A549 treated with DMSO at 1 μM for 4 hours (cell line): Measurements from ENCODE around the gene PSMA5. TPM values are rescaled to one million over a fixed set of nuclear protein-coding genes. Genes with fewer than 3 reads are reported as not detected.

Source experiments
- total RNA-seq: library from RNA; stranded (reverse); fragments of 200-300 nt; extraction: Qiagen RNA extraction; gene quantifications from 5 replicates; pipeline ENCODE4 v1.2.3, GENCODE V29; 2022; ENCODE audit warnings: low read depth

The PSMA5 gene
- 104 to 114 TPM (median 113 TPM) in 5 replicates for total RNA-seq

DNA sequence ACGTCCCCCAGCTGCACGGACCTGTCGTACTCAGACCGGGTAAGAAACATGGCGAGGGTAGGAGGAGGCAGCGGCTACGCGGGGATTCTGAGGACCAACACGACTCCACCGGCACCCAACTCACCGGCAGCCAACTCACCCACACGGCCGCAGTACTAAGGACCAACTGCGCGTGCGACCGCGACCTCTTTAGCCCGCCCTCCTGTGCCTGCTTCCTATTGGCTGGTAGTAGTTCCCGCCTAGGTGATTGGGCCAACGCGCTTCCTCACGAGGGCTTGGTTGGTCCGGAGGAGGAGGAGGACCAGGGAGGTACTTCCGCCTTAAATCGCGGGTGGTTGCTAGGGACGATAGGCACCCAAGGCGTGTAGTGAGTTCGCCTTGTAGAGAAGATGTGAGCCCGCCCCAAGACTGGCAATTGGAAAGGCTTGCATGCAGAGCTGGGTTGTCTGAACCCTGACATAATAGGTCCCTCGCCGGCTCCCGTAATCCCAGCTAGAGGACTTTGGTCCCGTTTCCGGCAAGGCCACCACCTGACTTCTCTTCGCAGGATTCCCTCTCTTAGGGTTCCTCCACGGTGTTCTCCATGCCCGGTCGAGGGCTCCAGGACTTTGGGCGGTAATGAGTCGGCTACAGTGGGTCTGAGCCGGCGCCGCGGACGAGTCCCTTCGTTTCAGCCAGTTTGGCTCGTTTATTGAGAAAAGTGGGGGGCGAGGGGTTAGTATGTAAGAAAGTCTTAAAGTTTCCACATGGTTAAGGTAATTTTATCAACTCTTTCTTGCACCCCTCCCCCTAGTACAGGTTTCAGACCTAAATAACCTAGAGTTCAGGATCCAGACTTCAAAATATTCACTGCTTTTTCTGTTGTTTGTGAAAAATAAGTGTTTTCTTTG is at the start of gene PSMA5:
PSMA5 (minus strand) TSS at position 168 of the 890 bp plus-strand sequence; CDS start at position 50, 118 bp downstream.

DNA sequence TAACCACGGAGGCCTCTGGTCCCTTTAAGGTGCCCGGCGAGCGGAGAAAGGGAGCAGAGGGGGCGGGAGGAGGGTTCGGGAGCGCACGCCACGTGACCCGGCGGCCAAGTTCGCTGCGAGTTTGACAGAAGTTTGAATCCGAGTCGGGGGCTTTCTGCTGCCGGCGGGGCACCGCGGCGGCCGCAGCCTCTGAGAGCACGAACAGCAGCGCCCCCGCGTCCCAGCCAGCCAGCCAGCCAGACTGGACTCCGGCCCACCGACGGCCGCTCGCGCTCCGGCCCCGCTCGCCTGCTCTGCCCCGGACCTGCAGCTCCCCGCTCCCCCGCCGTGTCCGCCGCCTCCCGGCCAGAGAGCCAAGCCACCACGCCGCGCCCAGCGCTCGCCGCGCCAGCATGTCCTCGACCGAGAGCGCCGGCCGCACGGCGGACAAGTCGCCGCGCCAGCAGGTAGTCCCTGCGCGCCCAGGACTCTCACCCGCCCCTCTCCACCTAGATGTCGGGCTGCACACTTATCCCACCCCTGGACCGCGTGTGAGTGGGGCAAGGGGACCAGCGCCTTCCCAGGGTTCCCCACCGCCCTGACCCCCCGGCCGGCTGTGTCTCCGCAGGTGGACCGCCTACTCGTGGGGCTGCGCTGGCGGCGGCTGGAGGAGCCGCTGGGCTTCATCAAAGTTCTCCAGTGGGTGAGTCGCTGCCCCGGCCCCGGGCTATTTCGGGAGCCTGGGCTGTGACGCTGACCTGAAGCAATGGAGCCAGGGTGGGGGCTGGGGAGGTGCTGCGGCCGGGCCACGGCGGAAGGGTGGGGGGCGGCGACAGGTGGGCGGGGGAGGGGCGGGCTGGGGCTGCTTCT is 40.4 kb upstream of the PSMA5 start, which contains the start of gene SYPL2:
SYPL2 (plus strand) TSS at position 95 of the 849 bp plus-strand sequence; CDS start at position 393, 298 bp downstream.

DNA sequence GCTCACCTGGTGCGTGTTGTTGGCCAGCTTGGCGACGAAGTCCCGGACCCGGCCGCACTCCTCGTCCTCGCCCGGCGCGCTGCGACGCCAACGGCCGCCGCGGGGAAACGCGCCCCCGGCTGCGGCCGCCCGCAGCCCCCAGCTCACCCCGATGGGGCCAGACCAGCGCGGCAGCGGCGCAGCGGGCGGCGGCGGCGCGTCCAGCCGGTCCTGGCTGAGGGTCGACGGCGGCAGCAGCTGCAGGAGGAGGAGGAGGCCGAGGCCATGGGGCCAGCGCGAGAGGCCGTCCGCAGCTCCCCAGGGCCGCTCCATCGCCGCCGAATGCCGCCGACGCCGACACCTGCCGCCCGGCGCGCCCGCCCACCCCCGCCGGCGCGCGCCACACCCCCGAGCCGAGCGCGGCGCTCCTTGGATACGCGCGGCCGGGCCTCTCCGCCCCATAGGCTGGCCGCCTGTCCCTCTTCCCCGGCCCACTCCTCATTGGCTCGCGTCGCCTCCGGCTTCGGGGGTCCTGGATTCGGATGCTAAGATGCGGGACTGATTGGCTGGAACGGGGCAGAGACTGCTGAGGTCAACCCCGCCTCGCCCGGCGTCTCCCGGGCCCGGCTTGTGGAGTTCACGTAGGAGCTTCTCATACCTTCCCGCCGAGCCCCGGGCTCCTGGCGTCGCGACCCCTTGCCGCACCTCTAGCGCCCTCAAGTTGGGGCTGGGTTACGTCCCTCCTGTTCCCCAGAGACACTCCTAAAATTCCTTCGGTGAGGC is 28.5 kb downstream of the PSMA5 start, which contains the start of gene SORT1:
SORT1 (minus strand) TSS at position 338 of the 762 bp plus-strand sequence; CDS start at position 312, 26 bp downstream.

Other genes with a start within 250 kb of the PSMA5 start
- 95.9 to 105 TPM (median 102 TPM) in 5 replicates for gene SARS1, start 212.5 kb downstream of the PSMA5 start, total RNA-seq
- gene CELSR2, start 176.9 kb downstream of the PSMA5 start, total RNA-seq: 4.6 to 6.2 TPM (median 5.8 TPM) in 5 replicates
- gene PSRC1, start 143.3 kb downstream of the PSMA5 start, total RNA-seq: 18.6 to 25.2 TPM (median 24.6 TPM) in 5 replicates
- not detected in 5 replicates for gene MYBPHL, start 119.4 kb downstream of the PSMA5 start, total RNA-seq
- 3.7 to 4.7 TPM (median 4.4 TPM) in 5 replicates for gene SORT1, start 28.5 kb downstream of the PSMA5 start, total RNA-seq
- gene SYPL2, start 40.1 kb upstream of the PSMA5 start, total RNA-seq: 0.10 to 0.19 TPM (median 0.15 TPM) in 5 replicates
- 2.0 to 3.8 TPM (median 2.8 TPM) in 5 replicates for gene ATXN7L2, start 57.5 kb upstream of the PSMA5 start, total RNA-seq
- gene CYB561D1, start 67.6 kb upstream of the PSMA5 start, total RNA-seq: 4.5 to 5.2 TPM (median 4.8 TPM) in 5 replicates
- 1.0 to 1.5 TPM (median 1.2 TPM) in 5 replicates for gene AMIGO1, start 83.3 kb upstream of the PSMA5 start, total RNA-seq
- gene GPR61, start 113.4 kb upstream of the PSMA5 start, total RNA-seq: not detected in 5 replicates
- gene GNAI3, start 122.2 kb upstream of the PSMA5 start, total RNA-seq: 4.7 to 5.9 TPM (median 5.4 TPM) in 5 replicates
- 0.13 to 0.20 TPM (median 0.18 TPM) in 3 of 5 replicates, not detected in the others for gene GNAT2, start 193.2 kb upstream of the PSMA5 start, total RNA-seq
- gene AMPD2, start 193.4 kb upstream of the PSMA5 start, total RNA-seq: 28.3 to 31.7 TPM (median 30.6 TPM) in 5 replicates
- 8.5 to 10.7 TPM (median 9.6 TPM) in 5 replicates for gene GSTM4, start 229.7 kb upstream of the PSMA5 start, total RNA-seq
- gene GSTM2, start 241.6 kb upstream of the PSMA5 start, total RNA-seq: 3.2 to 5.2 TPM (median 4.0 TPM) in 5 replicates